ENCODE data around the gene ITIH1.

GRCh38 chr3:52796411-52796810, 19.0 kb downstream of the ITIH1 start:
- TF ChIP-seq CTCF (IDR thresholded peaks at IDR 0.05): no peak
- no peak for TF ChIP-seq POLR2AphosphoS5 (IDR thresholded peaks at IDR 0.05)
- no peak for TF ChIP-seq POLR2A (IDR thresholded peaks at IDR 0.05)
- TF ChIP-seq EP300 (IDR thresholded peaks at IDR 0.05): no peak

Data from sigmoid colon (tissue), 4 donors.